ENCODE measurements around the gene KRTAP5-10.
"Not testable (repeated sequence)": the region's sequence is repeated elsewhere in the genome, so short reads cannot be mapped to it uniquely, and the experiment has no call there.

GRCh38 chr11:71614366-71614917, 49.1 kb downstream of the KRTAP5-10 start:
- not testable (repeated sequence) for TF ChIP-seq LEF1 (IDR thresholded peaks at IDR 0.05; ENCODE audit: borderline replicate concordance); ELF4 (IDR thresholded peaks at IDR 0.05); FOXA1 (IDR thresholded peaks at IDR 0.05); ARNT (IDR thresholded peaks at IDR 0.05); HDGF (IDR thresholded peaks at IDR 0.05; ENCODE audit: borderline replicate concordance)
